Measurements from ENCODE around the gene MPL.

Gene MPL

DNA sequence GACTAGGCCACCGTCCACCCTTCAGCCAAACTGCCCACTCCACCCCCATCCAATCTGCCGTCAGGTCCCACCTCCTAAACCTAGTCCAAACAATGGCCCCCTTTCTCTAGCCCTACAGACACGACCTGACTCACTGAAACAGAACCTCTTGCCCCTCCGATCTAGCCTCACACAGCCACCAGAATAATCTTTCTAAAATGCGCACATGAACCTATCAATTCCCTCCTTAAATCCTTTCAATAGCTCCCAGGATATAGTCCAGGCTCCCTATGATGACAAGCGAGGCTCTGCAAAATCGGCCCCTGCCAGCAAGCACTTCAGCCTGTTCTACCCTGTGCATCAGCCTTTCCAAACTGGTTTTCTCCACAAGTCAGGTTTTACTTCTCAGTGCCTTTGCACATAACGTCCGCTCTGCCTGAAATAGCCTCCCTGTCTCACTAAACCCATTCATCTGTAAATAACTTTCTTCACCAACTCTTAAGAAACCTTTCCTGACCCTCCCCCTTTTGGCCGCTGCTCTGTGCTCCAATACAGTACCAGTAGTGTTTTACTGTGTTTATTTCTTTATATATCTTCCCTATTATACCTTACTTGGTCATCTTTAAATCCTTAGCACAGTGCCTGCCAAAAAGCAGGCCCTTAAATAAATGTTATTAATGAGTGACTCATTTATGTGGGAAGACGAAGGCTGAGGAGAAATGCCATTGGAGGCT is 12.1 kb downstream of the MPL start:
- H3K36me3 ChIP-seq (ENCODE audit: control insufficient read depth, low read length) = no peaks in the 10 kb centered on the region
- H4K20me1 ChIP-seq (ENCODE audit: control insufficient read depth, insufficient read depth, low read depth, low read length) = no peaks in the 10 kb centered on the region
- no peaks in the 10 kb centered on the region for H3F3A ChIP-seq (ENCODE audit: control insufficient read depth, insufficient read depth)
- no peaks in the 10 kb centered on the region for H3K79me2 ChIP-seq (ENCODE audit: control insufficient read depth, low read length)
- TF ChIP-seq CTCF (IDR thresholded peaks at IDR 0.05; ENCODE audit: low read depth, low read length, poor library complexity, severe bottlenecking) (no peak), EZH2phosphoT487 (IDR thresholded peaks at IDR 0.05; ENCODE audit: borderline replicate concordance, low read length) (no peak)
- H3K27ac ChIP-seq (ENCODE audit: low read depth, low read length) = no peak overlapping the region
- peaks cover 4% of the 10 kb centered on the region; the same call in 1 of the 2 replicates for H3K27me3 ChIP-seq (ENCODE audit: control insufficient read depth, low read length)
- H3K9me2 ChIP-seq (replicated peaks; ENCODE audit: control insufficient read depth, low read length) = no peaks in the 10 kb centered on the region
- H3K4me2 ChIP-seq (ENCODE audit: low read length) = no peak overlapping the region
- H3K4me1 ChIP-seq (ENCODE audit: control insufficient read depth, low read length) = no peaks in the 10 kb centered on the region
- H3K4me3 ChIP-seq (ENCODE audit: low read length) = no peak overlapping the region
- no peaks in the 10 kb centered on the region for H3K9me3 ChIP-seq (ENCODE audit: control insufficient read depth, insufficient read depth, low read length)

DNA sequence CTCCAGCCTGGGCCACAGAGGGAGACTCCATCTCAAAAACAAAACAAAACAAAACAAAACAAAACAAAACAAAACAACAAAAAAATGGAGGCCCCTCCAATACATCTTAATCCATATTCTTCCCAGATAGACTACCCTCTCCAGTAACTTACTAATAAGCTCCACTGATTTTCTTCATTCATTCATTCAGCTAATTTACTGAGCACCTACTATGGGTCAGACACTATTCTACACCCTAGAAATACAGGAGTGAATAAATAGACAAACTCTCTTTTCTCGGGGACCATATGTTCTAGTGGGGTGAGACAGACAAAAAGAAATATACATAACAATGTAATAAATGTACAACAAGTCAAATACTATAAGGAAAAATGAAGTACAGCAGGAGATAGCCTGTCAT is 13.4 kb downstream of the MPL start:
- no peak for TF ChIP-seq EZH2phosphoT487 (IDR thresholded peaks at IDR 0.05; ENCODE audit: borderline replicate concordance, low read length)
- TF ChIP-seq CTCF (IDR thresholded peaks at IDR 0.05; ENCODE audit: low read depth, low read length, poor library complexity, severe bottlenecking) = no peak
- no peak overlapping the region for H3K27ac ChIP-seq (ENCODE audit: low read depth, low read length)
- H3K9me2 ChIP-seq (replicated peaks; ENCODE audit: control insufficient read depth, low read length) = no peaks in the 10 kb centered on the region
- no peak overlapping the region for H3K4me3 ChIP-seq (ENCODE audit: low read length)
- no peak overlapping the region for H3K4me2 ChIP-seq (ENCODE audit: low read length)
- H3K9me3 ChIP-seq (ENCODE audit: control insufficient read depth, insufficient read depth, low read length) = no peaks in the 10 kb centered on the region
- H3K27me3 ChIP-seq (ENCODE audit: control insufficient read depth, low read length) = peaks cover 3% of the 10 kb centered on the region; the same call in 1 of the 2 replicates
- no peaks in the 10 kb centered on the region for H3K4me1 ChIP-seq (ENCODE audit: control insufficient read depth, low read length)
- H3K79me2 ChIP-seq (ENCODE audit: control insufficient read depth, low read length) = no peaks in the 10 kb centered on the region
- no peaks in the 10 kb centered on the region for H4K20me1 ChIP-seq (ENCODE audit: control insufficient read depth, insufficient read depth, low read depth, low read length)
- no peaks in the 10 kb centered on the region for H3F3A ChIP-seq (ENCODE audit: control insufficient read depth, insufficient read depth)
- H3K36me3 ChIP-seq (ENCODE audit: control insufficient read depth, low read length) = no peaks in the 10 kb centered on the region

DNA sequence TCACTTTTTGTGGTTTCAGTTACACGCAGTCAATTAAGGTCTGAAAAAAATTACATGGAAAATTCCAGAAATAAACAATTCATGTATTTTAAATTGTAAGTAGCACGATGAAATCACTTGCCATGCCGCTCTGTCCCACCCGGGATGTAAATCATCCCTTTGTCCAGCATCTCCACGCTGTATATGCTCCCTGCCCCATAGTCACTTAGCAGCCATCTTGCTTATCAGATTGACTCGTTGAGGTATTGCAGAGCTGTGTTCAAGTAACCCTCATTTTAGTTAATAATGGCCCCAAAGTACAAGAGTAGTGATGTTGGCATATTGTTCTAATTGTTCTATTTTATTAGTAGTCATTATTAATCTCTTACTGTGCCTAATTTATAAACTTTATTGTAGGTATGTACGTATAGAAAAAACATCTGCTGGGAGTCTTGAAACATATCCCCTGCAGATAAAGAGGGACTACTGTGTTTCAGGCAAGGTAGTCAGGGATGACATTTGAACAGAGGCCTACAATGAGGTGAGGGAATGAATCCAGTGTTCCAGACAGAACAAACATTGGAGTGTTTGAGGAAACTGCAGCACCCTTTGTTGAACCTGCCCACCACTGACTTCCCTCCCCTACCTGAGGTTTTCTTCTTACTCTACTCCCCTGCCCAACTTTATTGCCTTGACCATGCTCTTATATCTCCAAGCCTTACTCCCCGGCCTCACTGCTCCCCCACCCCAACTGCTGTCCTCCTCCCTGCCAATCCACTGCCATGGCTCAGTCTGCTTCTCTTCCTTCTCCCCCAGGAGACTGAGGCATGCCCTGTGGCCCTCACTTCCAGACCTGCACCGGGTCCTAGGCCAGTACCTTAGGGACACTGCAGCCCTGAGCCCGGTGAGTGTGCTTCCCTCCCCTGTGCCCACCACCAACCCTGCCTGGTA is 14.1 kb downstream of the MPL start:
- Histone ChIP-seq H3K79me2 (ENCODE audit: control insufficient read depth, low read length) (no peaks in the 10 kb centered on the region), H3K9me3 (ENCODE audit: control insufficient read depth, insufficient read depth, low read length) (no peaks in the 10 kb centered on the region), H3K27ac (ENCODE audit: low read depth, low read length) (no peak overlapping the region), H3K4me2 (ENCODE audit: low read length) (no peak overlapping the region), H3K36me3 (ENCODE audit: control insufficient read depth, low read length) (no peaks in the 10 kb centered on the region), H3F3A (ENCODE audit: control insufficient read depth, insufficient read depth) (no peaks in the 10 kb centered on the region), H3K4me1 (ENCODE audit: control insufficient read depth, low read length) (no peaks in the 10 kb centered on the region), H3K27me3 (ENCODE audit: control insufficient read depth, low read length) (no peaks in the 10 kb centered on the region), H3K9me2 (replicated peaks; ENCODE audit: control insufficient read depth, low read length) (no peaks in the 10 kb centered on the region), H4K20me1 (ENCODE audit: control insufficient read depth, insufficient read depth, low read depth, low read length) (no peaks in the 10 kb centered on the region), H3K4me3 (ENCODE audit: low read length) (no peak overlapping the region)
- TF ChIP-seq EZH2phosphoT487 (IDR thresholded peaks at IDR 0.05; ENCODE audit: borderline replicate concordance, low read length) (no peak), CTCF (IDR thresholded peaks at IDR 0.05; ENCODE audit: low read depth, low read length, poor library complexity, severe bottlenecking) (no peak)

Measured in DOHH2 (cell line).